T-helper 1 cell treated with Interleukin-12 subunit alpha and Interleukin-12 subunit beta and Interleukin-4 antibody, amounts not matched to agents 30 ng/mL and 1 ng/mL, for 36 hours (primary cell): ENCODE data around the gene PLEKHM3. TPM values are rescaled to one million over a fixed set of nuclear protein-coding genes. Genes with fewer than 3 reads are reported as not detected.

Source experiments
- intact Hi-C: fragments of 100-400 bp; cut with micrococcal nuclease; formaldehyde crosslinking; loops from one replicate; pipeline ENCODE4 v1.15.1; 2024
- total RNA-seq: library from RNA; stranded (reverse); gene quantifications from 2 replicates; pipeline ENCODE4 v1.2.3, GENCODE V29; 2022

The PLEKHM3 gene
- total RNA-seq, 1 donor from 2014 or later = 6.8 TPM

GRCh38 chr2:207995887-207996286, 29.4 kb downstream of the PLEKHM3 start:
- intact Hi-C loops = no loop called here

GRCh38 chr2:207993151-207993763, 32.1 kb downstream of the PLEKHM3 start:
- intact Hi-C loops = no loop called here

- intact Hi-C loops = no loop called here
Observed at GRCh38 chr2:207991944-207992343, 33.4 kb downstream of the PLEKHM3 start.

- intact Hi-C loops = no loop called here
Observed at GRCh38 chr2:207990784-207991183, 34.5 kb downstream of the PLEKHM3 start.

GRCh38 chr2:207988975-207989374, 36.4 kb downstream of the PLEKHM3 start:
- intact Hi-C loops = no loop called here

- intact Hi-C loops = no loop called here
Observed at GRCh38 chr2:207987025-207987716, 38.2 kb downstream of the PLEKHM3 start.

- intact Hi-C loops = no loop called here
Observed at GRCh38 chr2:207984765-207985480, 40.4 kb downstream of the PLEKHM3 start.

- intact Hi-C loops = no loop called here
Observed at GRCh38 chr2:207983641-207984042, 41.7 kb downstream of the PLEKHM3 start.

GRCh38 chr2:207978177-207978948, 47.0 kb downstream of the PLEKHM3 start:
- intact Hi-C loops = no loop called here

GRCh38 chr2:207975921-207976320, 49.4 kb downstream of the PLEKHM3 start:
- intact Hi-C loops = no loop called here

GRCh38 chr2:207974216-207974605, 51.1 kb downstream of the PLEKHM3 start:
- intact Hi-C loops = no loop called here

GRCh38 chr2:207970826-207971180, 54.5 kb downstream of the PLEKHM3 start:
- intact Hi-C loops = no loop called here

- intact Hi-C loops = no loop called here
Observed at GRCh38 chr2:207970147-207970825, 55.0 kb downstream of the PLEKHM3 start.

- intact Hi-C loops = no loop called here
Observed at GRCh38 chr2:207969249-207969648, 56.1 kb downstream of the PLEKHM3 start.

GRCh38 chr2:207967121-207967520, 58.2 kb downstream of the PLEKHM3 start:
- intact Hi-C loops = no loop called here

- intact Hi-C loops = no loop called here
Observed at GRCh38 chr2:207960911-207961310, 64.4 kb downstream of the PLEKHM3 start.

GRCh38 chr2:207960090-207960489, 65.2 kb downstream of the PLEKHM3 start:
- intact Hi-C loops = no loop called here

GRCh38 chr2:207956771-207957170, 68.6 kb downstream of the PLEKHM3 start:
- intact Hi-C loops = no loop called here

GRCh38 chr2:207955456-207955855, 69.9 kb downstream of the PLEKHM3 start:
- intact Hi-C loops = no loop called here

- intact Hi-C loops = no loop called here
Observed at GRCh38 chr2:207953354-207953753, 72.0 kb downstream of the PLEKHM3 start.
